GM11168 (cell line): ENCODE results near the gene SKP1.

Experiments used
- in situ Hi-C: fragments of 300-500 bp; cut with MboI; formaldehyde crosslinking; loops from one replicate; pipeline ENCODE4 v1.12.0; 2022; ENCODE audit warnings: low sequenced_read_pairs; ENCODE audit not compliant: unreplicated experiment

SKP1 gene

DNA sequence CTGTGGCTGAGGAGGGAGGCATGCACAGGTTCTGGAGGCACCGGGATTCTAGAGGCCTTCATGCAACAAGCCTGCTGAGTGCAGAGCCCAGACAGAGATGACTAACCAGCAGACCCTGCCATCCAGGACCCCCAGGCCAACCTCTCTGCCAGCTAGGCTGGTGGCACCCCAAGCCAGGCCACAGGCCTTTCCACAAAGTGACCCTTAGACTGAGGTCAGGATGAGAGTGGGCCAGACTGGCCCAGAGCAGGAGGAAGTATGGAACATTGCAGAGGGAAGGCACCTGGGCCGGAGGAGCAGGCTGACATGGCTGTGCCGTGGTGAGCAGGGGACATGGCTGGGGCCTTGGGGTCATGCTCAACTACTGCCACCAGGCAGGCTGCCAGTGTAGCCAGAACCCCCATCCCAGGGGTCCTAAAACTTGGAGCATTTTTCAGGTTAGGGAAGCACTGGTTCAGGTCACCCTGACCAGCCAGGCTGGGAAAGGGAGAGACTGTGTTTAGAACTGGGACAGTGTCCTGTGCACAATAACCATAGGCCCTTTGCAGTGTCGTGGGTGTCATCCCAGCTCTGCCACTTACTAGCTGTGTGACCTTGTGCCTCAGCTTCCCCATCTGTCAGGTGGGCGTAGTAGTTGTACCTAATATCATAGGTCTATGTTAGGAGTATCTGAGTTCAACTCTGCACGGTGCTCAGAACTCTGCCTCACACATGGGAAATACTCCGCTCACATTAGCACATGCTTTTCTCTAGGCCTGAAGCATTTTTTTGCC, 45.0 kb downstream of the SKP1 start:
- in situ Hi-C loops, result no loop called here

DNA sequence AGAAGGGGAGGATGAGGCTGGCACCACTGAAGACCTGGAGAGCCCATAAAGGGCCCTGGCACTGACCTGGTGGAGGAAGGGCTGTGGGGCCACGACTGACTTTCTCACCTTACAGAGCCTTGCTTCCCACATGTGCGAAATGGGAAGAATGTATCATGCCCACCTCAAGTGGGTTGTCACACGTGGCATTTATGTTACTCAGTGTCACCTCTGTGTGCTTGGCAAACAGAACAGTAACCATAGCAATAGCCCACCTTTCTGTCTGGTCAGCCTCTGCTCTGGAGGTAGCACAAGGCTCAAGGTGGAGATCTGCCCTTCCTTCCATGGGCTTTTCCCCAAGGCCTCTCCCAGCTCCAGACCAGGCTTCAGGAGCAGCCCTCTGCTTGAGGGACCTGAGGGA, 45.6 kb downstream of the SKP1 start:
- in situ Hi-C loops, result no loop called here

DNA sequence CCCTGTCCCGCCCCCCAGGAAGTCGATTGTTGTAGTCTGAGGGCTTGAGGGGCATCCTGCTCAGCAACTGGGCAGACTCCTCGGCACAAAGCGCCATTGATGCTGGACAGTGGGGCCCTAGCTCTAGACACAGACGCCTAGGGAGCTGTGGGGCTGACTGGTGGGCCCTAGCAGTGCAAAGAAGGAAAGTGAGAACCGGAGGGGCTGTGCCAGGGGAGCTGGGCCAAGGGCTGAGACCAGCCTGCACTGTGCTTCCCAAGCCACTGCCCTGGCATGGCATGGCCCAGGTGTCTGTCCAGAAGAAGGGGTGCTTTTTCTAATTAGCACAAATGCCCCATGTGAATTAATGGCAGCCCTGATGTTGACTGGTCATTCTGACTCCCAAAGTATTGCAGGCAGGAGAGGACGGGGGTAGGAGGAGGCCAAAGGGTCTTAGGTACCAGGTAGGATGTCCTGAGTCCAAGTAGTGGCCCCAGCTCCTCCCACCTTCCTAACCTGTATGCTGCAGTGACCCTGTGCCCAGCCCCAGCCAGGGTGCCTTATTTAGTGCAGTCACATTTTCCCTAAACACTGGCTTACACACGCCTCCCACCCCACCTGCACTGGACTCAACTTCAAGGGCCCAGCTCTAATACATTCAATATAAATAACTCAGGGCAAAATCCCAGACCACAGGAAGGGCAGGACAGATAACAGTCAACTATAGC, 46.4 kb downstream of the SKP1 start:
- in situ Hi-C loops, result no loop called here

DNA sequence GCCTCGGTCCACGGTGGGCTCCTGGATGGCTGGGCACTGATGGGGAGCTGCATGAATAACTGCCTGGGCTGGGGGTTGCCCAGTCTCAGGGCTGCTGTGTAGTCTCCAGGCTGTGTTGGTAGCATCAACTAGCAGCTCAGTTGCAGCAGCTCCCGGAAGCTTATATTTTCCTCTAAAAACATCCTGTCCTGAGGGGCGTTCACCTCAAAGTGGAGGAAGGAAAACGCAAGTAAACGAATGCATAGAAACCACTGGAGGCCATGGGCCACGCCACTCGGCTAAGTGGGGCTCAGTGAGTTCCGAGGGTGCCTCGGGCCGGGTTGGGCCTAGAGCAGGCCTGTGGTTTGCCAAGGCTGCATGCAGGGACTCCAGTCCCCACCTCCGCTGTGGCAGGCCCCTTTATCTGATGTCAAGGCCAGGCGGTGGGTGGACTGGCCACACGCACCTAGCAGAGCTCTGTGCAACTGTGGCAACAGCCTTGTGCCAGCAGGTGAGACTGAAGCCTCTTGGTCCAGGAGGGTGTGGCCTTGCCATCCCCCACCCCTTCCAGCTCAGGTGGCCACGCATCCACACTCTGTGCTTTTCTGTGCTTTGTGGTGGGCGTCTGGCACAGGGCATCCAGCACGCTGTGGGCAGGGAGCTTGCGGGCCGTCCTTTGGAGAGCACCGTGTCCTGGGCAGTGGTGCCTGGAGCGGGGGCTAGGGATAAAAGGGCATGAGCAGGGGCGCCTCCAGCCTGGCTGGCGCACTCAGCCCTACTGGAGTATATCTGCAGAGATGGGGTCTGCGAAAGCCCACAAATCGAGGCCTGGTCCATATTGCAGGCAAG, 47.1 kb downstream of the SKP1 start:
- in situ Hi-C loops, result no loop called here

DNA sequence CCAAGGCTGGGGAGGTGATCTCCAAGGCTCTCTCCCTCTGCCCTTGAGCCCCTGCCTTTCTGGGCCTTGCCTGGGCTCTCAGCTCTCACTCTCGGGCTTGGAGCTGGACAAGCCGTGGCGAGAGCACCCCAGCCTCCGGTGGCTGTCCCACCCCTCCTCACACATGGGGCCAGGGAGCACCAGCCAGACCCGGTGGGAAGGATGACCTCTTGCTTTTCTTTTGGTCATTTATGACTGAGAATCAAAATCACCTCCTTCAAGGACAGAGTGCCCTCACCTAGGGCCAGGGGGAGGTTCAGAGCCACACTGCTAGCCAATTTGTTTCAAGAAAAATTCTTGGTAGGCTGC, 48.1 kb downstream of the SKP1 start:
- in situ Hi-C loops, result no loop called here

DNA sequence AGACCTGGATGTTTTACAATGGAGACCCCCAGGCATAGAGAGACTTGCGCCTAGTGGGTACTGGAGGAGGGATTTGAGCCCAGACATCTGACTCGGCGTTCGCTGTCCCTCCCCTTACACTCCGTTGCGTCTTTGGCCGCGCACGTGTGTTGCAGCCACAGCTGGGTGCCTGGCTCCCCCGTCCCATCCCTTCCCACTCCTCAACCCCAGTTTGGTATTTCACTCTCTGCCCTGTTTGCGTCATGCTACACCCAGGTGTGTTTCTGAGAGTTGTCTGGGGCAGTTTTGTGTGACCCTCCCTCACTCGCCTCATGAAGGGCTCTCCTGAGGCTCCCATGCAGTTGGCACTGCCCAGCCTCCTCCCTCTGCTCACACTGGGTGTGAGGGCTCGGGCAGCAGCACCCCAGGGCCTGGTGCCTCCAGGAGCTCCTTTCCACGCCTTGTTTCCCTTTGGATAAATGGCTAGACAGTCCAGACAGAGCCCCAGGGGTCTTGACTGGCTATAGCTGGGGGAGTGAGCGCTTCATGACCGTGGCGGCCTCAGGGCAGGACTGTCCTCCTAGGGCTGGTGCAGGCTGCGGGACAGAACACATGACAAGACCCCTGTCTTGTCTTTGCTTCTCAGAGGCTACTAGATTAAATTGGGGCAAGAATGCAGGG, 48.6 kb downstream of the SKP1 start:
- in situ Hi-C loops, result no loop called here

DNA sequence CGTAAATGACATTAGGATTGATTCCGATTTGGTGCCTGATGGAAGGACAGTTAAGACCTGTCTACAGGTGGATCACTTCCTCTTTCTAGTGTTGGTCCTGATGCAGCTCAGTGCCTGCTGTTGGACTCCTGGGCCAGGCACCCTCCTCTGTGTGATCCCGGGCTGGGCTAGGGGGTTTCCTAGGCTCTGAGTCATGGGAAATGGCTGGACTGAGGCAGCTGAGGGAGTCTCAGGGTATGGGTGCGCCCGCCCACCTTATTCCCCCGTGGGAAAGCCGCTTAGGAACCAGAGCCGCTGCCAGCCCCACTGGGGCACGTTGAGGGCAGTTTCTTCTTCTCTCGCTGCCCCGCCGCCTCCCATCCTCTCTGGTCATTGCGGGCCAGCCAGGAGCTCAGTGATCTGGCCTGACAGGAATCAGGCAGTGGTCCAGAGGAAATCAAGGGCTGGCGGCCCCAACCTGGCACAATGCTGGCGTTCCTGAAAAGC, 49.3 kb downstream of the SKP1 start:
- in situ Hi-C loops, result no loop called here

DNA sequence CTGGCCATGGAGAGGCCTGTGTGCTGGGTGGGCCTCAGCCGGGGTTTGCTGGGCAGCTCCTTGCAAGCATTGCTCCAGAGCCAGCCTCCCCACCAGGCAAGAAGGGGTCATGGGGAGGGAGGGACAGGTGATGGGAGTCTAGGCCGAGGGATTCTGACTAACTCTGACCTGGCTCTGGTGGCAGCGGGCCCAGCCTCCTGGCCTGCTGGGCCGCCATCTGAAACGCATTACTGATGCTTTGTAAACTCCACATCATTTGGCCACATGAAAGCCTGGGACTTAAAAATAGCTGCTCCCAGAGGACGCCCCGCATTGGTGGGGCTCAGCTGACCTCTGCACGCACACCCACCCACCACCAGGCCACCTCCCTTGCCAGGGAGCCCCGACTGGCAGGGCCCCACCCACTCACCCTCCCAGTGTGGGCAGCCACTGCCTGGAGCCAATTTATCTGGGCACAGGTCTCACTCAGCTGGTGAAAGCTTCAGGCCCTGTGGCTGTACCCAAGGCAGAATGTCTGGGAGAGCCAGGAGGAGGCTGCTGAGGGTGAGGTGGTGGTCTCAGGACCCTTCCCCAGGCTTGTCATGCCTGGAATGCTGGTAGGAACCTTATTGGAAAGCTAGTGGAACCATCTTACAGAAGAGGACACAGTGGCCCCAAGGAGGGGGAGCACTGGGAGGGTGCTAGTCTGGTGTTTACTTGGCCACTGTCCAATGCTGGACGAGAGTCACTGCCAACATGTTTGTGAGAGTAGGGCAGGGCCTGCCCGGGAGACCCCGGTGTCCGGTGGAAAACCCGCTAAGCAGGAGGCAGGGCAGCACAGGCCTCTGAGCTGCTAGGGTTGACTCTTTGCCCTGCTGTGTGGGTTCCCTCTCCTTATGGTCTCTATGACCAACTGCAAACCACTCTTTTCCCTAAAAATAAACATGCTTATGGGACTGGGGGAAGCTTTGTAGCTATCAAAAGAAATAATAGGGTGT, 51.4 kb downstream of the SKP1 start:
- in situ Hi-C loops, result no loop called here

DNA sequence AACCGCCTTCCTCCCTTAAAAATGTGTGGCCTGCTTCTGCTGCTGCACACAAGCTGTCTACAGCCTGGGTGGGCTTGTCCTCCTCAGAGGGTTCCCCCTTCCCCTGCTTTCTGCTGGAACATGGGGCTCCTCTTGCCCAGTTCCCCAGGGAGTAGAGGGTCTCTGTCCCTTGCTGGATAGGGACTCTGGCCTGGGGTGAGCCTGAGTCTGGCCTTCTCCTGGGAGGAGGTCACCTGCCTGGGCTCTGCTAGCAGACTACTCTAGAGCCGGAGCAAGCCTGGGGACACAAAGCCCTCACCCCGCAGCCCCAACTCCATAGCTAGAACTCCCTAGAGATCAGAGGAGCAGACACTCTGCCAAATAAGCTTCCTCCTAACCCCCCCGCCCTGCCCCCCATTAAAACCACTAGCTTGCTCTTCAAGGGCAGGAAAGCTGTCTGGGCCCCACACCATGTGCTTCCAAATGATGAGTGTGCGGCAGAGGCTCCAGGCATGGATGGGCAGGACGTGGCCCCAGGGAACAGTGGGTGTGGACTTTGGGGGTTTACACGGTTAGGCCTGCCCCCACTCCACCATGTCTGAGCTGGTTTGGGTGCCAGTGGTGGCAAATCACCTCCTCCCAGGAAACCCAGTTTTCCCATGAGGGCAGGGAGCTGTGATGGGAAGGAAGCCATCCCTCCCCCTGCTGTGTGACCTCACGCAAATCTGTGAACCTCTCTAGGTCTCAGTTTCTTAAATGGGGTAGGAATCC, 52.3 kb downstream of the SKP1 start:
- in situ Hi-C loops, result no loop called here

DNA sequence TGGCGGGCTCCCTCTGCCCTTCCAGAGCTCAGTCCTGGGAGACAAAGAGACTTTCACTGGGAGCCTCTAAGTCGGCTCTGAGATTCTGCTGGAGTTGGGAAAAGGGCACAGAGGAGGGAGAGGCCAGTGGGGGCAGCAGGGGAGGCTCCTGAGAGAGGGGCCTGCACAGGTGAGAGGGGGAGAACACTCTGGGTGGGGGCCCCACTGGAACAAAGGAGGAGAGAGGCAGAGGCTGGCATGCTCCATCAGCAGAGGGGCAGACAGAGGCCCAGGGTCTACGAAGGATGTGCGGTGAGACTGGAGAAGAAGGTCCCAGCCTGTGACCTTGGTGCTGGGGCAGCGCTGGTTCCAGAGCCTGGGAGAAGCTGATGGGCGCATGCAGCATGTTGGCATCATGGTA, 53.4 kb downstream of the SKP1 start:
- in situ Hi-C loops, result no loop called here

DNA sequence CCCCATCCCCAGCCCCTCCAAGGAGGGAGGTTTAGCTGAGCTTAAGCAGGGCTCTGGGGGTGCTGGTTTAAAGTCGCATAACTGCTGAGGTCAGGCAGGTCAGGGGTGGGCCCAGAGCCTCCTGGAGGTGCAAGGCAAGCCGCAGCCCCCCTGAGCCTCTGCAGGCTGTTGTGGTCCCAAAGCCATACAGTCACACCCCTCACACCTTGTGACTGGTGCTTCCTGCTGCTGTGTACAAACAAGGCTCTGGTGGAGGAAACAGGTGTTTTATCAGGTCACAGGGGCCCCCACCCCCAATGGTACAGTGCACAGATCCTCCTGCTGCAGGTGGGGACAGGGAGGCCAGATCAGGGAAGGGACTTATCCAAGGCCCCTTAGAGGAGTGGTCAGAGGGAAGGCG, 54.2 kb downstream of the SKP1 start:
- in situ Hi-C loops, result no loop called here

DNA sequence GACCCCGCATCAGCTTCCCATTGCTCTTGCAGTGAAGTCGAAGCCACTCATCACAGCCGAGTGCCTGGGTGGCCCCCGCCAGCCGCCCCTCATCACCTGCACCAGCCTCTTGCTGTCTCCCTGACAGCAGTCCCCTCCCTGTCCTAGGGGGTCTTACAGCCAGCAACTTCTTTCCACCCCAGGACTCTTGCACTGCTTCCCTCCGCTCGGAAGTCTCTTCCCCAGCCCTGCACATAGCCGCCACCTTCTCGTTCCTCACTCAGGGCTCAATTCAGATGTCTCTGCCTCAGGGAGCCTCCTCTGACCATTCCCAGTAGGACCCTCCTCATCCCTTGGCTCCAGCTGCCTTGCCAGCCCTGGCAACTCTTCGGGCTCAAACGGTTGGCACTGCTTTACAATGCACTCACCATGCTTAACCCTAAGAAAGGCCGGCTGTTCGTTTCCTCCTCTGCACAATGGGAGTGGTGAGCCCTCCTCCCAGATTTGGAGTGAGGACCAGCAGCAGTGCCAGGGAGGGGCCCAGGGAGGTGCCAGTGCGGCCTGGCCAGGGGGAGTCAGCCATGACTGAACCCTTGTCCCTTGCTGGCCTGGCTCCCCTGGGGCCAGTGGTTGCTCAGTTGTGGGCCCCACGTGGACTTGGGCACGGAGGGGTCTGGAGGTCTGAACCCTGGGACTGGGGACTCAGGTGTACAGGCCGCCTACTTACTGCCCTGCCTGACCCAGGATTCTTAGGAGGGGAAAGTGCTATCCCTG, 56.2 kb downstream of the SKP1 start:
- in situ Hi-C loops, result no loop called here

DNA sequence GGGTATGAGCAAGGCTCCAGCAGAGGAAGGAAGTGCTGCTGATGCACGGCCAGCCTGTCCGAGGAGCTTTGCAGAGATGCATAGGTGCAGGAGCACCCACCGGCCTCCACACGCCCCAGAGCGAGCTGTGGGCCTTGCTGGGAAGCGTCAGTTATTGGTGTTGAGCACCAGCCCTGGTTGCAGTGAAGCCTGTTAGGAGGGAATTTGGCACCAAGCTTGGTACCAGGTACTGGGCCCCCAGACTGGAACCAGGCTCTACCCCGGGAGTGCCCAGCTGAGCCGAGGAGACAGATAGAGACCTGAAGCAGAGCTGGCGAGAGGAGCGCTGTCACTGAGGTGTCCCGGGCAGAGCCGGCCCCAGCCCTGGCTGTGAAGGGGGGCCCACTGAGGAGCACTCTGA, 57.0 kb downstream of the SKP1 start:
- in situ Hi-C loops, result no loop called here

DNA sequence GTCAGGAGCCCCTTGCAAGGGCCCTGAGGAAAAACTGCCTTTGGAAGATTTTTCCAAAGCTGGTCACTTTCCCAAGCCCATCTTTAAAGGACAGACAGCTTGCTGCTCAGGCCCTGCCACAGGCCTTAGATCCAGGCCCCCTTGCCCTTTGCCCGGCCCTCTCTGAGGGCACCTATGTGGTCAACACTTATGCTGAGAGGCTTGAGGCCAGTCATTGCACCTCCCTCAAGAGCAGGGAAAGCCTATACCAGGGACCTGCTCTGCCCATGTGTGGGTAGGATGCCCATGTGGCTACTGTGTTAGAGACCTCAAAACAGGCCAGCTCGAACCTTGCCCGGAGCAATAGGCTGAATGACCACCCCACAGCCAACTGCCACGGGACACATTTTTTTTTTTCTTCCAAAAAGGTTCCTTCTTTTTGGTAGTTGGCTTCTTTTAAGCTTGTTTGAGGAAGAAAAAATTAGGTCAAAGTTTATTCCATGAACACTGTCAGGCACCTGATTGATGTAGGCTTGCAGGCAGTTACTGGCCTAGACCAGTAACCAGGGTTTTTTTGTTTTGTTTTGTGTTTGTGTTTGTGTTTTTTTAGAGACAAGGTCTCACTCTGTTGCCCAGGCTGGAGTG, 58.4 kb downstream of the SKP1 start:
- in situ Hi-C loops, result no loop called here

DNA sequence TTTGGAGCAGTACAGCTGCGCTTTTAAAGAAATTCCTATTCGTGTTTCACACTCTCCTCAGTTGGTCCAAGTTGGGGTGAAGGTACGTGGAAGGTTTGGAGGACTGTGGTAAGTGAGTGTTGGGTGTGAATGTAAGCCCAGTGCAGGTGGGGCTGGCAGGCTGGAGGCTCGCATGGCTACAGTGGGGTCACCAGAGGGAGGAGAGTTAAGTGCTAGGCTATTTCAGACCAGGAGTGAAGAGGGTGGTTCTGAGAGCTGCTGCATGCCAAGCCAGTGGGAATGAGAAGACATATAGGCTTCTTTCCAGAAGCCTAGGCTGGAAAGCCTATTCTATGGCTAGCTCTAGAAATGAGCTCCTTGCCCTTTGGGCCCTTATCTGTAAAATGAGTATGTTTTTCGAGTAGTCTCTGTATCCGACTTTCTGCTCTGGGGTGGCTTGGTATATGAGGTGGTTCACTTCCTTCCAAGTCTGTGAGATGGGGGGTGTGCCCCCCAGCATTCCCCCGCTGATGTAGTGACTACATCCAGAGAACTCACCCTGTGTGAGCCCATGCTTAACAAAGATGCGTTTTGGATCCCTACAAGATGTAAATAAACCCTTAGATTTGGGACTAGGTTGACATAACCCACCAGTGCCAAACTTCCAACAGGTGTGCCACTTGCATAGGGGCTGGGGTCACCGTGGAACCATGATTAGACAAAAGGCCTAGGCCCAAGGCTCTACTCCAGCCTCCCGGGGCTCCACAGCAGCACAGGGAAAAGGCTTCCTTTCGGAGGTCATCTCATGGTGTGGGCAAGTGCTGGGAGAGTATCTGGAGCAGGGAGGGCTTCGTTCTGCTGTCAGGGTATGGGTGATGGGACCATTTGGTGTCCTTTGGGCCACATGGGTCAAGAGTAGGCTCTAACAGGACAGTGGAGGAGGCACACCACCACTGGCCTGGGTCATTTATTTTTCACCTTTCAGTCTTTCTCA, 59.7 kb downstream of the SKP1 start:
- in situ Hi-C loops, result no loop called here

DNA sequence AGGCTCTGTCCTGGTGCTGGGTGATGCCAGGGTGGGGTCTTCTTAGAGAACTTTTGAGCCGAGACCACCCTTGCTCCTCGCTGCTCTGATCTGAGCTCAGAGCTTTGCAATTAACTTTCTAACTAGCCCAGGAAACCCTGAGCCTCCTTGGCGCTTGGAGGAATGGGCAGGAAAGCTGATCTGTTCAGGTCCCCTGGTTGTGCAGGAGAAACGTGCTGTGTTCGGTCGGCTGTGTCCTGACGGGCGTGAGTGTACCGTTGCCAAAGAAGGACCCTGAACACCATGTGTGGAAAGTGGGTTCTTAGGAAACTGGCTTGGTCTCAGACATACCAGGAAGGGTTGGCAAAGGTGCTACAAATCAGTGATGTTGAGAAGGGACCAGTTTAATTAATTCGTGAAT, 60.5 kb downstream of the SKP1 start:
- in situ Hi-C loops, result no loop called here

DNA sequence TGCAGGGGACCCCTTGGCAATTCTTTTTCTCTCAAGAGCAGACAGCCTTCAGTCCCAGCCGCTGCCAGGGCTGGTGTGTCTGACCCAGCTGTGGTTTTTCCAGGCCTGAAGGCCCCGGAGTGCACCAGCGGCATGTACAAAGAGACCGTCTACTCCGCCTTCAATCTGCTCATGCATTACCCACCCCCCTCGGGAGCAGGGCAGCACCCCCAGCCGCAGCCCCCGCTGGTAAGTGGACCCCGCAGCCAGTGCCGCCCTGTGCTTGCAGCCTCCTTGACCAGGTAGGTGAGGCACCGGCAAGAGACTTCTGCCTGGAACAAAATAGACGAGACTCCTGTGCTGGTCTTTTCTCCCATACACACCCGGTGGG, 61.0 kb downstream of the SKP1 start:
- in situ Hi-C loops, result no loop called here
